HT1080 (cell line): Measurements from ENCODE around the gene TWNK. TPM values are rescaled to one million over a fixed set of nuclear protein-coding genes. Genes with fewer than 3 reads are reported as not detected.
"Not testable (repeated sequence)": the region's sequence is repeated elsewhere in the genome, so short reads cannot be mapped to it uniquely, and the experiment has no call there.

Source experiments
- DNase-seq: peaks from one replicate; pipeline ENCODE4 v3.0.0-alpha.2; 2015; ENCODE audit warnings: low read depth
- total RNA-seq: library from RNA; depleted of rRNA; stranded (reverse); fragments of >200 nt; shearing (Covaris generic); gene quantifications from 2 replicates; pipeline ENCODE4 v1.2.3, GENCODE V29; 2014

Gene TWNK
- total RNA-seq, 1 experiment from 2014 or later: 35.9 TPM

- no peak for DNase-seq
Measured at GRCh38 chr10:101030496-101031127, 43.3 kb downstream of the TWNK start.

GRCh38 chr10:101031128-101031795, 43.9 kb downstream of the TWNK start, which contains the start of the genes PDZD7 and SFXN3:
Gene PDZD7 (minus strand): TSS chr10:101031129. CDS start chr10:101030219, 910 bp downstream.
Gene SFXN3 (plus strand): TSS chr10:101031234. CDS start chr10:101034695, 3,461 bp downstream.
- peak; percentile 89 for DNase-seq

GRCh38 chr10:101031796-101032636, 44.7 kb downstream of the TWNK start:
- peak; percentile 63 for DNase-seq

GRCh38 chr10:101032637-101033224, 45.4 kb downstream of the TWNK start:
- DNase-seq: peak; percentile 94

GRCh38 chr10:101033276-101033675, 45.9 kb downstream of the TWNK start:
- no peak for DNase-seq

GRCh38 chr10:101034404-101034803, 47.1 kb downstream of the TWNK start:
- not testable (repeated sequence) for DNase-seq

- no peak for DNase-seq
Measured at GRCh38 chr10:101035314-101035713, 48.0 kb downstream of the TWNK start.

- no peak for DNase-seq
Measured at GRCh38 chr10:101035916-101036702, 48.8 kb downstream of the TWNK start.

- no peak for DNase-seq
Measured at GRCh38 chr10:101036726-101037125, 49.4 kb downstream of the TWNK start.

- DNase-seq: no peak
Measured at GRCh38 chr10:101038484-101038883, 51.1 kb downstream of the TWNK start.

GRCh38 chr10:101040061-101040460, 52.7 kb downstream of the TWNK start:
- no peak for DNase-seq

GRCh38 chr10:101040851-101041250, 53.5 kb downstream of the TWNK start:
- no peak for DNase-seq

- peak; percentile 83 for DNase-seq
Measured at GRCh38 chr10:101041252-101041761, 54.0 kb downstream of the TWNK start.

- no peak for DNase-seq
Measured at GRCh38 chr10:101042118-101042517, 54.8 kb downstream of the TWNK start.

- DNase-seq: peak; percentile 98
Measured at GRCh38 chr10:101042667-101043362, 55.5 kb downstream of the TWNK start.

- peak; percentile 37 for DNase-seq
Measured at GRCh38 chr10:101043363-101043707, 56.0 kb downstream of the TWNK start.
